ENCODE results near the gene ANKRD10.
"Not testable (repeated sequence)": the region's sequence is repeated elsewhere in the genome, so short reads cannot be mapped to it uniquely, and the experiment has no call there.

DNA sequence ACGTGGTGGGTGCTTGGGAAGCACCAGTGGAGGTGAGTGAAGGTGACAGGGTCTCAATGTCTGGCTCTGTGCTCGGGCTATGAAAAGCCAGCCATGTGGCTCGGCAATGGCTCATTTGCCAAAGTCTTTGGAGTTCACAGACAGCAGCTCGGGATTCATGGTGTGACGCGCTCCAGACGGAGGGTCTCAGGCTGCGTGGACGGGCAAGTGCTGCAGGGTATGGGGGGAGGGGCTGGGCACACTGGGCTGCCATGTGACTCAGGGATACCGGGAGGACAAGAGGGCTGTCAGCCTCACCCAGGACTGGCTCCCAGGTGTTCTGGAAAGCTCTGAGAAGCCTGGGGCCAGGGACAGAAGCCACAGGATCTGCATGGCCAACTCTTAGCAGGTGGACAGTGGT lies 32.5 kb upstream of the ANKRD10 start:
- not testable (repeated sequence) for TF ChIP-seq EP300, POLR2A, POLR2AphosphoS5 (IDR thresholded peaks at IDR 0.05)
- TF ChIP-seq, protein P1, sequence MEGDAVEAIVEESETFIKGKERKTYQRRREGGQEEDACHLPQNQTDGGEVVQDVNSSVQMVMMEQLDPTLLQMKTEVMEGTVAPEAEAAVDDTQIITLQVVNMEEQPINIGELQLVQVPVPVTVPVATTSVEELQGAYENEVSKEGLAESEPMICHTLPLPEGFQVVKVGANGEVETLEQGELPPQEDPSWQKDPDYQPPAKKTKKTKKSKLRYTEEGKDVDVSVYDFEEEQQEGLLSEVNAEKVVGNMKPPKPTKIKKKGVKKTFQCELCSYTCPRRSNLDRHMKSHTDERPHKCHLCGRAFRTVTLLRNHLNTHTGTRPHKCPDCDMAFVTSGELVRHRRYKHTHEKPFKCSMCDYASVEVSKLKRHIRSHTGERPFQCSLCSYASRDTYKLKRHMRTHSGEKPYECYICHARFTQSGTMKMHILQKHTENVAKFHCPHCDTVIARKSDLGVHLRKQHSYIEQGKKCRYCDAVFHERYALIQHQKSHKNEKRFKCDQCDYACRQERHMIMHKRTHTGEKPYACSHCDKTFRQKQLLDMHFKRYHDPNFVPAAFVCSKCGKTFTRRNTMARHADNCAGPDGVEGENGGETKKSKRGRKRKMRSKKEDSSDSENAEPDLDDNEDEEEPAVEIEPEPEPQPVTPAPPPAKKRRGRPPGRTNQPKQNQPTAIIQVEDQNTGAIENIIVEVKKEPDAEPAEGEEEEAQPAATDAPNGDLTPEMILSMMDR (IDR thresholded peaks at IDR 0.05) = not testable (repeated sequence)
